Lower lobe of right lung (tissue), 2 donors: ENCODE results near the gene FHIT. TPM values are rescaled to one million over a fixed set of nuclear protein-coding genes. Genes with fewer than 3 reads are reported as not detected.

Experiments
- ATAC-seq, 2 donors: fragments of 200-7000 bp; cut with Tn5 transposase; one replicate each; pipeline ENCODE4 v1.9.1; 2020 to 2022; ENCODE audit warnings: mild to moderate bottlenecking in 2 of 2, moderate library complexity in 2 of 2
- DNase-seq: peaks from one replicate; pipeline ENCODE4 v3.0.0-alpha.2; 2020
- H3K27ac ChIP-seq: fragments of 200-600 bp; one replicate; pipeline ENCODE4 v1.8.0; 2022
- H3K27me3 ChIP-seq: fragments of 200-600 bp; one replicate; pipeline ENCODE4 v1.8.0; 2022; ENCODE audit warnings: low read depth
- H3K36me3 ChIP-seq: fragments of 200-600 bp; one replicate; pipeline ENCODE4 v1.8.0; 2022; ENCODE audit warnings: mild to moderate bottlenecking
- H3K4me1 ChIP-seq: fragments of 200-600 bp; one replicate; pipeline ENCODE4 v1.8.0; 2022
- H3K4me3 ChIP-seq: fragments of 200-600 bp; one replicate; pipeline ENCODE4 v1.8.0; 2022; ENCODE audit warnings: mild to moderate bottlenecking
- H3K9me3 ChIP-seq: fragments of 200-600 bp; one replicate; pipeline ENCODE4 v1.8.0; 2022
- CTCF ChIP-seq: fragments of 200-600 bp; IDR thresholded peaks from one replicate; pipeline ENCODE4 v1.8.0; 2022; ENCODE audit warnings: antibody characterized with exemption, mild to moderate bottlenecking
- intact Hi-C: fragments of 100-400 bp; cut with DNase I; formaldehyde crosslinking; loops from one replicate; pipeline ENCODE4 v1.11.0; 2022
- total RNA-seq: library from RNA; stranded (reverse); fragmentation: NEBNext Ultra II Directional; extraction: Animal tissue kit (Norgen Biotek cat#: 25700); gene quantifications from one replicate; pipeline ENCODE4 v1.2.1, GENCODE V29; 2021
- donor health status: DM: no; HTN: yes; CAD: no; lungs with severe emphysema.

The FHIT gene
- total RNA-seq, 1 donor from 2014 or later = 10.3 TPM

GRCh38 chr3:61141227-61141626 is 110.0 kb downstream of the FHIT start:
- DNase-seq = no peak
- no peaks in the 10 kb centered on the region for H3K36me3 ChIP-seq
- intact Hi-C loops = no loop called here

GRCh38 chr3:61139686-61140085 is 111.6 kb downstream of the FHIT start:
- Histone ChIP-seq H3K36me3 (no peaks in the 10 kb centered on the region), H3K4me1 (no peaks in the 10 kb centered on the region), H3K9me3 (no peaks in the 10 kb centered on the region), H3K27me3 (no peaks in the 10 kb centered on the region), H3K27ac (no peak overlapping the region), H3K4me3 (no peak overlapping the region)
- TF ChIP-seq CTCF = no peak
- intact Hi-C loops = no loop called here
- no peak for DNase-seq
- no peak for ATAC-seq

More at GRCh38 chr3:61141227-61141626, 110.0 kb downstream of the FHIT start:
- Histone ChIP-seq H3K27me3 (no peaks in the 10 kb centered on the region), H3K4me1 (no peaks in the 10 kb centered on the region), H3K27ac (no peak overlapping the region), H3K4me3 (no peak overlapping the region), H3K9me3 (no peaks in the 10 kb centered on the region)
- no peak for TF ChIP-seq CTCF
- ATAC-seq = no peak

GRCh38 chr3:61138401-61138800 is 112.9 kb downstream of the FHIT start:
- DNase-seq (no peak), ATAC-seq (no peak)
- no peaks in the 10 kb centered on the region for H3K27me3 ChIP-seq
- H3K4me1 ChIP-seq = no peaks in the 10 kb centered on the region
- H3K4me3 ChIP-seq = no peak overlapping the region
- H3K27ac ChIP-seq = no peak overlapping the region
- no peaks in the 10 kb centered on the region for H3K9me3 ChIP-seq
- no peak for TF ChIP-seq CTCF
- intact Hi-C loops = no loop called here
- H3K36me3 ChIP-seq = no peaks in the 10 kb centered on the region

- no peak overlapping the region for H3K27ac ChIP-seq
- DNase-seq (no peak), ATAC-seq (no peak)
- no peaks in the 10 kb centered on the region for H3K9me3 ChIP-seq
- H3K4me1 ChIP-seq = no peaks in the 10 kb centered on the region
- no peak for TF ChIP-seq CTCF
- no peaks in the 10 kb centered on the region for H3K36me3 ChIP-seq
- H3K27me3 ChIP-seq = no peaks in the 10 kb centered on the region
- no peak overlapping the region for H3K4me3 ChIP-seq
- intact Hi-C loops = no loop called here
Observed at GRCh38 chr3:61136191-61136590, 115.1 kb downstream of the FHIT start.

GRCh38 chr3:61134532-61134931 is 116.7 kb downstream of the FHIT start:
- Histone ChIP-seq H3K27ac (no peak overlapping the region), H3K27me3 (no peaks in the 10 kb centered on the region), H3K4me1 (no peaks in the 10 kb centered on the region), H3K4me3 (no peak overlapping the region), H3K9me3 (no peaks in the 10 kb centered on the region), H3K36me3 (no peaks in the 10 kb centered on the region)
- TF ChIP-seq CTCF = no peak
- DNase-seq = no peak
- intact Hi-C loops = no loop called here
- ATAC-seq = no peak

GRCh38 chr3:61132062-61132461 is 119.2 kb downstream of the FHIT start:
- intact Hi-C loops = no loop called here
- Histone ChIP-seq H3K27me3 (no peaks in the 10 kb centered on the region), H3K9me3 (no peaks in the 10 kb centered on the region), H3K27ac (no peak overlapping the region), H3K36me3 (no peaks in the 10 kb centered on the region), H3K4me3 (no peak overlapping the region), H3K4me1 (no peaks in the 10 kb centered on the region)
- no peak for TF ChIP-seq CTCF
- no peak for DNase-seq
- ATAC-seq = no peak
